B cell (primary cell): ENCODE data around the gene TMEM231.

Experiments
- CTCF ChIP-seq: fragments of 200-600 bp; IDR thresholded peaks from one replicate; pipeline ENCODE4 v1.8.0; 2022; ENCODE audit warnings: antibody characterized with exemption, mild to moderate bottlenecking
- EZH2 ChIP-seq: IDR thresholded peaks from 2 replicates; pipeline ENCODE4 v1.6.1; 2012; ENCODE audit warnings: borderline replicate concordance, low read depth, mild to moderate bottlenecking, moderate library complexity, low read length; ENCODE audit not compliant: insufficient read depth, poor library complexity, severe bottlenecking

GRCh38 chr16:75573955-75574354 lies 17.9 kb upstream of the TMEM231 start:
- TF ChIP-seq CTCF (no peak), EZH2 (no peak)
